ENCODE data around the gene TMPRSS9.
"Not testable (repeated sequence)": the region's sequence is repeated elsewhere in the genome, so short reads cannot be mapped to it uniquely, and the experiment has no call there.

The TMPRSS9 gene

GRCh38 chr19:2438178-2438577 is 78.1 kb downstream of the TMPRSS9 start:
- no peak for DNase-seq (ENCODE audit: low spot score)

GRCh38 chr19:2440515-2440914 is 80.5 kb downstream of the TMPRSS9 start:
- DNase-seq (ENCODE audit: low spot score): no peak

- no peak for DNase-seq (ENCODE audit: low spot score)
These were observed 81.2 kb downstream of the TMPRSS9 start for GRCh38 chr19:2441096-2441752.

DNA sequence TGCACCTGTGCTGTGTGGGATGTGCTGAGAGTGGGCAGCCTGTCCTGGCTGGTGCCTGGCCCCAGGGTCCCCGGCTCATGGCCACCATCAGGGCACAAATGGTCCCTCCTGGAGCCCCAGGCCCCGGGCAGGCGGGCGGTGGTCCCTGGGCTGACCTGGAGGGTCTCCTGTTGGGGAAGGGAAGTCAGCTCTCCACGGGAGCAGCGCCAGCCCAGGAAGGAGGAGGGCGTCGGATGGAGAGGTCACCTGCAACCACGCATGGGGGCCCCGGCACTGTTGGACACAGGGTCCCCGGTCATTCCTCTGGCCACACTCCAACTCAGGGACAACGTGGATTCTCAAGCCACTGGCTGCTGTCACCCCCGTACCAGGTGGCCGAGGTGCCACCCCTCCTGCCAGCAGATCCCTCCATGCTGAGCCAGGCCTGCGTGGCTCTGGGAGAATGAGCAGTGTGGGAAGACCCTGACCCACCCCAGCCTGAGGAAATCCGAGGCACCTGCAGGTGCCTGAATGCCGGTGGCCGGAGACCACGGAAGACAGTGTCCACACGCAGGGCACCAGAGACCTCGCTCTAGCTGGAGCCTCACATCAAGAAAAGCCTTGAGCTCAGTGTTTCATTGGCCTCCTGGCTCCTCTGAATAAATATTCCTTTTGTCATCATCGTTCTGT is 83.2 kb downstream of the TMPRSS9 start:
- DNase-seq (ENCODE audit: low spot score): no peak

- DNase-seq (ENCODE audit: low spot score): no peak
These were observed 83.7 kb downstream of the TMPRSS9 start for GRCh38 chr19:2443785-2444182.

DNA sequence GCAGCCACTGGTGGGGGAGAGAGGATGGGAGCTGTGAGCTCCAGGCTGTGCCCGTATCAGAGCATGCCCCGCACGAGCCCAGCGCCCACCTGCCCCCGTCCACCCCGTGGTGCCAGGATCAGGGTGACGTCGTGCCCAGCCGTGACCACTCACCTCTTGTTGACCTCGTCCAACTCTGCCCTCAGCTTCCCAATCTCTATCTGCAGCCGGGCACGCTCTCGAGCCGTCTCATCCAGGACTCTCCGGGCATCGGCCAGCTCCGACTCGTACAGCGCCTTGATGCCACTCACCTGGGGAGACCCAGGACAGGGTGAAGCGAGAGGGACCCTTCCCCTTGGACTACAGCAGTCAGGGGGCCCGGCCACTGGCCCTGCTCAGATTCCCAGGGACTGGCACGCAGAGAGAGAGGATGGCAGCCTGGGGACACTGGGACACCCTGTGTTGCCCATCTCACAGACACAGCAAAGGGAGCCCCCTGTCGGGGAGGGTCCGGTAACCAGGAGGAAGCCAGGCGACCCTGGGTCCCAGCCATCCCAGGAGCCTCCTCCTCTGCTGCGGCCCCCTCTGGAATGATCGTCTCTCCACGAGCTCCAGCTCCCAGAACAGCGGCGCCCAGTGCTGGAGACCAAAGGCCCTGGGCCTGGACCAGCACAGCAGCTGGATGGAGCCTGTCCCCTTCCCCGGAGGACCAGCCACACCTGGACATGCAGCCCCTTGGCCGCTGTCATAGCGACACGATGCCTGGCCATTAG is 84.4 kb downstream of the TMPRSS9 start:
- no peak for DNase-seq (ENCODE audit: low spot score)

- no peak for DNase-seq (ENCODE audit: low spot score)
These were observed 86.3 kb downstream of the TMPRSS9 start for GRCh38 chr19:2446381-2446780.

DNA sequence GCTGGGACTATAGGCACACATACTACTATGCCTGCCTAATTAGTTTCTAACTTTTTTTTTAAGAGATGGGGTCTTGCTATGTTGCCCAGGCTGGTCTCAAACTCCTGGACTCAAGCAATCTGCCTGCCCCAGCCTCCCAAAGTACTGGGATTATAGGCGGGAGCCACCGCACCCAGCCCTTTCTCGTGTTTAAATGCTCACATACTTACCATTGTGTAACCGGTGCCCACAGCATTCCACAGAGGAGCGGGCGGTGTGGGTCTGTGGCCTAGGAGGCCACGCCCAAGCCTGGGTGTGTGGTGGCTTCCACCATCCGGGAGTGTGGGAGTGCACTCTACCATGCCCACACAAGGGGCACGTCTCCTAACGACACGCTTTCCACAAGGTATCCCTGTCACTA is 89.0 kb downstream of the TMPRSS9 start:
- DNase-seq (ENCODE audit: low spot score): no peak

DNA sequence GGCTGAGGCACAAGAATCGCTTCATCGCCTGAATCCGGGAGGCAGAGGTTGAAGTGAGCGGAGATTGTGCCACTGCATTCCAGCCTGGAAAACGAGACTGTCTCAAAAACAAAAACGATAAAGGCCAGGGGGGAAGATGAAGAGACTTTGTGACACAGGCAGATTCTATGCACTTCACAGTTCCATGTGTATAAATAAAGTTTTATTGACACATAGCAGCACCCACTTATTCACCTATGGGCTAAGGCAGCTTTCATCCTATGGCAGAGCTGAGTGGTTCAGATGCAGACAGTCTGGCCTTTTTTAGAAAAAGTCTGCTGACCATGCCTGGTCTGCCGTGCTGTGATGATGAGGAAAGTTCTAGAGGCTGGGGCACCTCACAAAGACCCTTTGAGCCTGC is 91.1 kb downstream of the TMPRSS9 start:
- DNase-seq (ENCODE audit: low spot score): no peak

DNA sequence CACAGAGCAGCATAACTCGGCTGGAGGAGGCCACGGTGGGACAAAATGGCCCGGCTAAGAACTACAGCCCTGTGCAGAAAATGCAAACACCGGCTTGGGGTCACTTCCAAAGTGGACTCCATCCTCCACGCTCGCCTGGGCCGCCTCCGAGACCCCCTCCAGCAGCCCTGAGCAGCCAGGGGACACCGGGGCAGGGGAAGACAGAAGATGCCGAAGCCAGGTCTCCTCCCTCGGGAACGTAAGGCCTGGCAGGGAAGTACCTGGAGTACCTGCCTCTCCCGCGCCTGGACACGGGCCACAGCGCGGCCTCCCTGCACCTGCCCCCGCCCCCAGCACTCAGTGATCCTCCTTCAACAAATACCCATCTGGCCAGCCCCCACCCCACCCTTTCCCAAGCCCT is 91.7 kb downstream of the TMPRSS9 start:
- no peak for DNase-seq (ENCODE audit: low spot score)

GRCh38 chr19:2453431-2454025 is 93.5 kb downstream of the TMPRSS9 start:
- DNase-seq (ENCODE audit: low spot score): no peak

DNA sequence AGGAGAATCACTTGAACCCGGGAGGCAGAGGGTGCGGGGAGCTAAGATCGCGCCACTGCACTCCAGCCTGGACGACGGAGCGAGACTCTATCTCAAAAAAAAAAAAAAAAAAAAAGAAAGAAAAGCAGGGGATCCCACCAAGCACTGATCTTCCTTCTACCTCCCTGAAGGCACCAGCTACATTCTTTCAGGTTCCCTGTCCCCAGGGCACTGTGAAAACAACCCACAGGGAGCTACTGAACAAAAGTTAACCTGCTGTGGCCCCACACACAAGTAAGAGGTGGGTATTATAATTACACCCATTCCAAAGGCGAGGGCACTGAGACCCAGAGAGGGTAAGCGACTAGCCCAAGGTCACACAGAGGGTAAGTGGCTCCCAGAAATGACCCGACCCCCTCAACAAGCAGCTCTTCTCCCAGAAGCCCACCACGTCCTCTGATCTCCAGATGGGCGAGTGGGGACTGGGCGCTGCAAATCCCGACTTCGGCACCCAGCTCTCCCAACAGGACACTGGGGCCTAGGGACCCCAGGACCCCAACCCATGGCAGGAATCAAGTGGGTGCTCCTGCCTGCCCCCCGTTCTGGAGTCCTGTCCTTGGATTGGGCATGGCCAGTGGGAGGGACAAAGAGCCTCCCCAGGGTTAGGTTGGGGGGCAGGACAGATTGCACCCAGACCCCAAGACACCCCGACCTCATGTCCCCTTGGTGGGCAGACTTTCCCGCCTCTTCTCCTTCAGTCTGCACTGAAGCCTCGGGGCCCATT is 94.3 kb downstream of the TMPRSS9 start:
- no peak for DNase-seq (ENCODE audit: low spot score)

DNA sequence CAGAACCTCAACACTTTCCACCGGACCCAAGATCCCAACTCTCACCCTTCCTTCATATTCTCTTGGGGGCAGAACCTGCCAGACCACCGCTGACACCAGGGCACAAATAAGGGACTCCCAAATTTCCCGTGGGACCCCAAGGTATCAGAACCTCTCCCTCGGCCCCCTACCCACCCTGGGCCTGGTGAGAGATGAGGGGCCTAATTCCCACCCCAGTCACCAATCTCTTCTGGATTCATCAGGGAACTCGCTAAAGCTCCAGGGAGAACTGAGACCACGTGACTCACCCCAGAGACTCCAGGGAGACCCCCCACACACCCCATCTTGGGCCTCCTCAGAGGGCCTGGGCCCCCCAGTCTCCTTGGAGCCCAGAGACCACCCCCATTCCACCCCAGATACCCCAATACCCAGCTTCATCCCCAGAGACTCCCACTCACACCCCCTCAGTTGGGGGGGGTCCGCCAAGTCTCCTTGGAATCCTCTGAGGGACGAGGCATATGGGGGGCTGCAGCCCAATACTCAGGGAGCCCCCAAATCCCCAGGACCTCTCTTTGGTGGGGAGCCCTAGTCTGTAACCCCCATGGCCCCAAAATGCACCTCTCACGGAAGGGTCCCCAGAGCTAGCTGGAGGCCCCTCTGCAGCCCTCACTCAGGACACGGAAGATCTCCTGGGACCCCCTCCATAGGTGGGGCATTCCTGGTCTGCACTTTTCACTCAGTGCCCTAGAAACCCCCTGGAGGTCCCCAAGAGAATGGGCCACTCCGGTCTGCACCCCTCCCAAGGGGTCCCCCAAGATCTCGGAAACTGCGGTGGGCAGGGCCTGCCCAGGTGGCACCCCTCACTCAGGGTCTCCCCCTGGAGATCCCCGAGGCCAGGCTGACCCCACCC is 95.1 kb downstream of the TMPRSS9 start:
- DNase-seq (ENCODE audit: low spot score): no peak

- no peak for DNase-seq (ENCODE audit: low spot score)
These were observed 95.9 kb downstream of the TMPRSS9 start for GRCh38 chr19:2455851-2456570.

DNA sequence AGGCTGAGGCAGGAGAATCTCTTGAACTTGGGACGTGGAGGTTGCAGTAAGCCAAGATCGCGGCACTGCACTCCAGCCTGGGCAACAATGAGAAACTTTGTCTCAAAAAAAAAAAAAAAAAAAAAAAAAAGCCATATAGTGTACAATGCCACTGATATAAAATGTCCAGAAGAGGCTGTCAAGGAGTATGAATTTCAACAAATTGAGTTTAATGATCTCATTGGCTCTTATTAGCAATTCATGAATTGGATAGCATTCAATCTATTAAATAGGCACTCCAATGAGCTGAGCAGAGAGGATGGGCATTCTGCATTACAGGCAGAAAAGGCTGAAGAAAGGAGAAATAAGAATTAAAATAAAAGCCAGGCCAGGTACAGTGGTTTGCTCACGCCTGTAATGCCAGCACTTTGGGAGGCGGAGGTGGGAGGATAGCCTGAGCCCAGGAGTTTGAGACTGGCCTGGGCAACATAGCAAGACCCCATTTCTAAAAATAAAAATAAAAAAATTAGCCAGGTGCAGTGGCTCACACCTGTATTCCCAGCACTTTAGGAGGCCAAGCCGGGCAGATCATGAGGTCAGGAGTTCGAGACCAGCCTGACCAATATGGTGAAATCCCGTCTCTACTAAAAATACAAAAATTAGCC is 97.5 kb downstream of the TMPRSS9 start:
- no peak for DNase-seq (ENCODE audit: low spot score)

DNA sequence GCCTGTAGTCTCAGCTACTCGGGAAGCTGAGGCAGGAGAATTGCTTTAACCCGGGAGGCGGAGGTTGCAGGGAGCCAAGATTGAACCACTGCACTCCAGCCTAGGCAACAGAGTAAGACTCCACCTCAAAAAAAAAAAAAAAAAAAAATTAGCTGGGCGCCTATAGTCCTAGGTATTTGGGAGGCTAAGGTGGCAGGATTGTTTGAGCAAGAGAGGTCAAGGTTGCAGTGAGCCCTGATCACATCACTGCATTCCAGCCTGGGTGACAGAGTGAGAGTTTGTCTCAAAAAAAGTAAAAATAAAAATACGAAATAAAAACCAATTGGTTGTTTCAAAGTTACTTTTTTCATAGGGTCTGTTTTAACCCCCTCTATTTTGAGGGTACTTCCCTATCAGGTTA is 98.0 kb downstream of the TMPRSS9 start:
- no peak for DNase-seq (ENCODE audit: low spot score)

GRCh38 chr19:2458776-2459175 is 98.7 kb downstream of the TMPRSS9 start:
- not testable (repeated sequence) for DNase-seq (ENCODE audit: low spot score)

- no peak for DNase-seq (ENCODE audit: low spot score)
These were observed 100.2 kb downstream of the TMPRSS9 start for GRCh38 chr19:2460245-2460644.

DNA sequence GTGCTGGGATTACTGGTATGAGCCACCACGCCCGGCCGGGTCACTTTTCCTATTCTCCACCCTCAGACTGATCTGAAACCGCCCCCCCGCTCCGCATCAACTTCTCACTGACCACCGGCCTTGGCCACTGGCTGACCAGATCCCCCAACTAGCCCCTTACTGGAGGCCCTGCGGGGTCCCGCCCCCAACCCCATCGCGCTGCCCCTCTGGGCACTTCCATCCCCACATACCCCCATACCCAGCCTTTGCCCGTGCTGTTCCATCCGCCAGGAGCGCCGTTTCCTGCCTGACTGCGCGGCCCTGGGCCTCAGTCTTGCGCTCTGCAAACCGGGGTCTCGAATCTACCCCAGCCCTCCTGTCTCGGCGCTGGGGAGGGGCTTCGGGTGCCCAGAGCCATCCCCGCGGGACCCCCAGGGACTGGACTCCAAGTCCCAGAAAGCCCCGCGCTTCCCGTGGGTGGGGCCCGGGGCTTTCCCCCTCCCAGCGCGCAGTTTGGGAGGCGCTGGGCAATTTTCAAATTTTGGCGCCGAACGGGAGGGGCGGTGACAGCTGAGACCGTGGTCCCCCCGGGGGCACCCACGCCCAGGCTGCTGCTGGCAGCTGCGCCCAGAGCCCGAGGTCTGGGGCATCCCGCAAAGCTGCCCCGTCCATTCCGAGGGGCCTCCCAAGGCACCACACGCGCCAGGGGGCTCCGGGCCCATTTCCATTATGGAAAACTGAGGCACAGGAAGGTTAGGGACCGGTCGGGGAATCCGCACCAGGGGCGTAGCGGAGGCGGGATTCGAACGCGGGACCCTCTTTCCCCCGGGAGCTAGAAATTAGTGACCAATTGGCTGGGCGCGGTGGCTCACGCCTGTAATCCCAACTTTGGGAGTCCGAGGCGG is 101.9 kb downstream of the TMPRSS9 start:
- no peak for DNase-seq (ENCODE audit: low spot score)

Data from putamen (tissue), 1 donor.